OCI-LY3 (cell line): ENCODE measurements around the gene MEIS3.
"Not testable (repeated sequence)": the region's sequence is repeated elsewhere in the genome, so short reads cannot be mapped to it uniquely, and the experiment has no call there.

Source experiments
- EZH2phosphoT487 ChIP-seq: fragments of 200-600 bp; shearing (Covaris generic); IDR thresholded peaks from 2 replicates; pipeline ENCODE4 v1.6.1; 2018; ENCODE audit warnings: antibody characterized with exemption, mixed run types, low read depth
- TF ChIP-seq, protein P1 (sequence below): fragments of 200-600, 300-600 bp; sonication (generic); IDR thresholded peaks from 2 replicates; pipeline ENCODE4 v1.5.1; 2014; ENCODE audit warnings: antibody characterized with exemption, low read length, low read depth

DNA sequence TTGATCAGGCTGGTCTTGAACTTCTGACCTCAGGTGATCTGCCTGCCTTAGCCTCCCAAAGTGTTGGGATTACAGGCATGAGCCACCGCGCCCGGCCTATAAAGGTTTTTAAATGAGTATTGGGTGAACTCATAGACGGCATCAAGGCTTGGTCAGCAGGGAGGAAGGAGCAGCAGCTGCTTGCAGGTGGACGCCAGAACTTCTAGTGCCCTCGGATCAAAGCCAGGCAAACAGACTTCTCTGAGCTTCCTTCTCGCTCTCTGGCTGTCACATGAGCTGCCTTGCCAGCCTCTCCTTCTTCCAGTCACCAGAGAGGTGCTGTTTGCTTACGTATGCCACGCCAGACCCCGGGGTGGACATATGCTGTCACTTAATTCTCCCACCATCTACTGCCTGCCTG lies 53.9 kb downstream of the MEIS3 start:
- TF ChIP-seq, protein P1, sequence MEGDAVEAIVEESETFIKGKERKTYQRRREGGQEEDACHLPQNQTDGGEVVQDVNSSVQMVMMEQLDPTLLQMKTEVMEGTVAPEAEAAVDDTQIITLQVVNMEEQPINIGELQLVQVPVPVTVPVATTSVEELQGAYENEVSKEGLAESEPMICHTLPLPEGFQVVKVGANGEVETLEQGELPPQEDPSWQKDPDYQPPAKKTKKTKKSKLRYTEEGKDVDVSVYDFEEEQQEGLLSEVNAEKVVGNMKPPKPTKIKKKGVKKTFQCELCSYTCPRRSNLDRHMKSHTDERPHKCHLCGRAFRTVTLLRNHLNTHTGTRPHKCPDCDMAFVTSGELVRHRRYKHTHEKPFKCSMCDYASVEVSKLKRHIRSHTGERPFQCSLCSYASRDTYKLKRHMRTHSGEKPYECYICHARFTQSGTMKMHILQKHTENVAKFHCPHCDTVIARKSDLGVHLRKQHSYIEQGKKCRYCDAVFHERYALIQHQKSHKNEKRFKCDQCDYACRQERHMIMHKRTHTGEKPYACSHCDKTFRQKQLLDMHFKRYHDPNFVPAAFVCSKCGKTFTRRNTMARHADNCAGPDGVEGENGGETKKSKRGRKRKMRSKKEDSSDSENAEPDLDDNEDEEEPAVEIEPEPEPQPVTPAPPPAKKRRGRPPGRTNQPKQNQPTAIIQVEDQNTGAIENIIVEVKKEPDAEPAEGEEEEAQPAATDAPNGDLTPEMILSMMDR = not testable (repeated sequence)
- TF ChIP-seq EZH2phosphoT487 = not testable (repeated sequence)
